Naive thymus-derived CD4-positive, alpha-beta T cell (primary cell): ENCODE measurements around the gene SLIT3. TPM values are rescaled to one million over a fixed set of nuclear protein-coding genes. Genes with fewer than 3 reads are reported as not detected.

Experiments used
- ATAC-seq: fragments of 150-1000 bp; cut with Tn5 transposase; 2 replicates; pipeline ENCODE4 v1.10.0; 2021; ENCODE audit warnings: mild to moderate bottlenecking, moderate library complexity
- CTCF ChIA-PET: fragments of 350-600 bp; sonication (Branson Sonifier 250); formaldehyde crosslinking; loops from one replicate; lab custom pipeline; 2021; ENCODE audit warnings: antibody characterized with exemption; lab: Charles Lee
- POLR2A ChIA-PET: fragments of 350-600 bp; sonication (Branson Sonifier 250); formaldehyde crosslinking; loops from one replicate; lab custom pipeline; 2021; ENCODE audit warnings: antibody characterized with exemption, inconsistent platforms; lab: Charles Lee
- DNase-seq, 9 donors: peaks; one replicate each; pipeline versions ENCODE4 v3.0.0 to v3.0.0-alpha.2; 2020 to 2022; ENCODE audit warnings: mixed read lengths in 1 of 9
- H3K27ac ChIP-seq: one replicate; pipeline ENCODE4 v1.7.0; 2013; ENCODE audit warnings: mild to moderate bottlenecking, low read depth, low read length, moderate library complexity
- H3K27me3 ChIP-seq, 2 donors: one replicate each; pipeline ENCODE4 v1.7.0; 2013; ENCODE audit warnings: low read length in 2 of 2, mild to moderate bottlenecking in 2 of 2, moderate library complexity in 2 of 2; ENCODE audit not compliant: control insufficient read depth in 2 of 2, insufficient read depth in 2 of 2
- H3K36me3 ChIP-seq, 3 experiments: 1 replicate in 2 of 3; 2 replicates in 1 of 3; pipeline ENCODE4 v1.7.0; 2013; ENCODE audit warnings: low read length in 3 of 3, mild to moderate bottlenecking in 3 of 3, moderate library complexity in 1 of 3; ENCODE audit not compliant: insufficient read depth in 3 of 3, control insufficient read depth in 2 of 3
- H3K4me1 ChIP-seq, 2 donors: one replicate each; pipeline ENCODE4 v1.7.0; 2013; ENCODE audit warnings: low read length in 2 of 2, mild to moderate bottlenecking in 2 of 2, moderate library complexity in 1 of 2; ENCODE audit not compliant: control insufficient read depth in 2 of 2, insufficient read depth in 2 of 2
- H3K4me3 ChIP-seq: 2 replicates; pipeline ENCODE4 v1.7.0; 2013; ENCODE audit warnings: mild to moderate bottlenecking, low read length
- H3K9me3 ChIP-seq, 3 experiments: 1 replicate in 2 of 3; 2 replicates in 1 of 3; pipeline ENCODE4 v1.7.0; 2013; ENCODE audit warnings: low read length in 3 of 3; ENCODE audit not compliant: control insufficient read depth in 2 of 3
- H3K27ac Mint-ChIP-seq, 9 donors: one replicate each; pipeline ENCODE4 v1.8.0; 2020 to 2022; ENCODE audit warnings: mixed read lengths in 9 of 9, mild to moderate bottlenecking in 8 of 9, moderate library complexity in 5 of 9, inconsistent platforms in 2 of 9
- H3K27me3 Mint-ChIP-seq, 5 donors: one replicate each; pipeline ENCODE4 v1.8.0; 2021 to 2022; ENCODE audit warnings: mixed read lengths in 5 of 5, mild to moderate bottlenecking in 1 of 5
- H3K36me3 Mint-ChIP-seq, 5 donors: one replicate each; pipeline ENCODE4 v1.8.0; 2020 to 2022; ENCODE audit warnings: mixed read lengths in 5 of 5, mild to moderate bottlenecking in 3 of 5, inconsistent platforms in 1 of 5
- H3K4me1 Mint-ChIP-seq, 7 donors: one replicate each; pipeline ENCODE4 v1.8.0; 2020 to 2022; ENCODE audit warnings: mixed read lengths in 7 of 7, mild to moderate bottlenecking in 3 of 7, inconsistent platforms in 1 of 7
- H3K4me3 Mint-ChIP-seq, 10 donors: one replicate each; pipeline ENCODE4 v1.8.0; 2020 to 2022; ENCODE audit warnings: mild to moderate bottlenecking in 10 of 10, mixed read lengths in 10 of 10, moderate library complexity in 6 of 10, inconsistent platforms in 2 of 10
- H3K9me3 Mint-ChIP-seq, 11 donors: one replicate each; pipeline ENCODE4 v1.8.0; 2020 to 2022; ENCODE audit warnings: mixed read lengths in 11 of 11, mild to moderate bottlenecking in 4 of 11, inconsistent platforms in 1 of 11, moderate library complexity in 1 of 11
- intact Hi-C, 2 donors: fragments of 100-400 bp; cut with micrococcal nuclease; formaldehyde crosslinking; loops; one replicate each; pipeline ENCODE4 v1.15.1; 2023
- polyA plus RNA-seq, 2 donors: library from polyadenylated mRNA; unstranded; fragments of 300-500 nt; fragmentation: Illumina TruSeq; gene quantifications; one replicate each; pipeline ENCODE4 v1.2.3, GENCODE V29; 2021
- total RNA-seq, 6 experiments: library from RNA in 5 of 6; stranded (reverse) in 5 of 6; gene quantifications; 1 replicate in 5 of 6; 2 replicates in 1 of 6; pipeline ENCODE4 v1.2.3 and lab custom pipeline; 2021 to 2026

Gene SLIT3
- total and polyA plus RNA-seq, 7 experiments from 2014 or later, result 0.34 TPM; not detected in 6

- Mint-ChIP-seq H3K4me1 (peaks cover 0 to 6% (median 0%) of the 10 kb centered on the region in 7 donors), H3K27ac (no peak overlapping the region), H3K4me3 (no peak overlapping the region), H3K9me3 (no peaks in the 10 kb centered on the region), H3K27me3 (no peaks in the 10 kb centered on the region), H3K36me3 (no peaks in the 10 kb centered on the region)
- H3K9me3 ChIP-seq, result no peaks in the 10 kb centered on the region
- H3K36me3 ChIP-seq, result no peaks in the 10 kb centered on the region
- no peaks in the 10 kb centered on the region for H3K4me1 ChIP-seq
- ChIA-PET CTCF (no interaction called here), POLR2A (no interaction called here)
- no peak overlapping the region for H3K4me3 ChIP-seq
- no peak for ATAC-seq
- intact Hi-C loops, result no loop called here
- DNase-seq, result no peak
- no peaks in the 10 kb centered on the region for H3K27me3 ChIP-seq
- no peak overlapping the region for H3K27ac ChIP-seq
Measured at GRCh38 chr5:168952196-168952595, 348.7 kb downstream of the SLIT3 start.

GRCh38 chr5:168951769-168952168 is 349.2 kb downstream of the SLIT3 start:
- no peaks in the 10 kb centered on the region for H3K9me3 ChIP-seq
- Mint-ChIP-seq H3K36me3 (no peaks in the 10 kb centered on the region), H3K9me3 (no peaks in the 10 kb centered on the region), H3K4me3 (no peak overlapping the region), H3K27ac (no peak overlapping the region), H3K27me3 (no peaks in the 10 kb centered on the region), H3K4me1 (peaks cover 0 to 6% (median 0%) of the 10 kb centered on the region in 7 donors)
- intact Hi-C loops, result no loop called here
- no peak overlapping the region for H3K4me3 ChIP-seq
- no peaks in the 10 kb centered on the region for H3K4me1 ChIP-seq
- DNase-seq, result no peak
- ATAC-seq, result no peak
- ChIA-PET POLR2A (no interaction called here), CTCF (no interaction called here)
- no peaks in the 10 kb centered on the region for H3K36me3 ChIP-seq
- H3K27me3 ChIP-seq, result no peaks in the 10 kb centered on the region
- no peak overlapping the region for H3K27ac ChIP-seq

- no peak overlapping the region for H3K27ac Mint-ChIP-seq
- no peaks in the 10 kb centered on the region for H3K36me3 Mint-ChIP-seq
- H3K27ac ChIP-seq, result no peak overlapping the region
- H3K9me3 Mint-ChIP-seq, result no peaks in the 10 kb centered on the region
- H3K9me3 ChIP-seq, result no peaks in the 10 kb centered on the region
- DNase-seq (no peak), ATAC-seq (no peak)
- no peaks in the 10 kb centered on the region for H3K27me3 Mint-ChIP-seq
- CTCF ChIA-PET, result no interaction called here
- H3K27me3 ChIP-seq, result no peaks in the 10 kb centered on the region
- intact Hi-C loops, result no loop called here
- no peaks in the 10 kb centered on the region for H3K4me1 ChIP-seq
- H3K4me3 Mint-ChIP-seq, result no peak overlapping the region
- H3K36me3 ChIP-seq, result no peaks in the 10 kb centered on the region
- POLR2A ChIA-PET, result no interaction called here
- peaks cover 0 to 6% (median 0%) of the 10 kb centered on the region in 7 donors for H3K4me1 Mint-ChIP-seq
- no peak overlapping the region for H3K4me3 ChIP-seq
Measured at GRCh38 chr5:168951356-168951755, 349.6 kb downstream of the SLIT3 start.

DNA sequence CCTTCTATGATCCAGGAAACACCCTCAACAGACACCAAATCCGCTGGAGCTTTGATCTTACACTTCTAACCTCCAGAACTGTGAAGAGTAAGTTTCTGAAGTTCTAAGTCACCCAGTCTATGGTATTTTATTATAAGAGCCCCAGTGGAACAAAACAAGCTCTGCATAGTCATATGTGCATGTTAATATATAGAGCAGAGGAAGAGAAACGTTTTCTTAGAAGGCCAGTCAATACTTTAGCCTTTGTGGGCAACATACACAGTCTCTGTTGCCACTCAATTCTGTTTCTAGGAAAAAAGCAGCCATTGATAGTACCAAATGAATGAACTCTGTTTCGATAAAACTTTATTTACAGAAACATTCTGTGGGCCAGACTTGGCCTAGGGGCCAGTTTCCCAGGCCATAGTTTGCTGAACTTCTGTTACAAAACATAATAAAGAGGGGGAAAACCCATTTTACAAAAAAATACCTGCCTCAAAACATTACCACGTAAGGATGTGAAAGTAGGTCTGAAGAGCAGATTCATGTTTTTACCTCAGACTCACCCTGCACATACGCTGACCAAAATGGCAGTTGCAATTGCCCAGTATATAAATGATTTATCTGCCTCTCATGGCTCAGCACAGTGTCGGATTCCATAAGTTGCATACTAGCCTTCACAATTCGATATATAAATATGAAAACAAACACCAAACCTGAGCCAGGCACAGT is 350.5 kb downstream of the SLIT3 start:
- H3K9me3 ChIP-seq, result no peaks in the 10 kb centered on the region
- H3K27me3 Mint-ChIP-seq, result no peaks in the 10 kb centered on the region
- H3K4me1 ChIP-seq, result no peaks in the 10 kb centered on the region
- H3K4me3 ChIP-seq, result no peak overlapping the region
- ChIA-PET POLR2A (no interaction called here), CTCF (no interaction called here)
- H3K4me3 Mint-ChIP-seq, result no peak overlapping the region
- H3K36me3 ChIP-seq, result no peaks in the 10 kb centered on the region
- H3K4me1 Mint-ChIP-seq, result peaks cover 0 to 6% (median 0%) of the 10 kb centered on the region in 7 donors
- no peaks in the 10 kb centered on the region for H3K9me3 Mint-ChIP-seq
- no peaks in the 10 kb centered on the region for H3K36me3 Mint-ChIP-seq
- ATAC-seq (no peak), DNase-seq (no peak)
- intact Hi-C loops, result no loop called here
- H3K27ac ChIP-seq, result no peak overlapping the region
- H3K27ac Mint-ChIP-seq, result no peak overlapping the region
- no peaks in the 10 kb centered on the region for H3K27me3 ChIP-seq

DNA sequence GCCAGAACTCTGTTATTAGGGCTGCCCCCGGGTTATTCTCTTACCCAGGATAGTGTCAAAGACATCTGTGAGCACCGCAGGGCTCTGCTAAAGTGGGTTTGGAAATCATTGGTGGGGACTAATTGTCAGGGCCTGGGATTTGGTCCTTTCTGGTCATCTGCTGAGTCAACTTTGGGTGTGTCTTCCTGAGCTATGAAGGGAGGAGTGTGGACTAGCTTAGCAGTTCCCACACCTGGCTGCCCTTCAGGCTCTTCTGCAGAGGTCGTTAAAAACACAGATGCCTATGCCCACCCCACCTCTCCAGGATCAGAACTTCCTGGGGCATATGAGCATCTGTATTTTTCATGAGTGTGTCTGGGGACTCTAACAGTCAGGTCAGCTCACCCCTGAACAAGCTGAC is 352.2 kb downstream of the SLIT3 start:
- ChIA-PET CTCF (no interaction called here), POLR2A (no interaction called here)
- H3K27ac ChIP-seq, result no peak overlapping the region
- H3K27me3 ChIP-seq, result no peaks in the 10 kb centered on the region
- Mint-ChIP-seq H3K27ac (no peak overlapping the region), H3K9me3 (no peaks in the 10 kb centered on the region), H3K36me3 (no peaks in the 10 kb centered on the region), H3K27me3 (peaks cover 0 to 3% (median 0%) of the 10 kb centered on the region in 5 donors), H3K4me3 (no peak overlapping the region), H3K4me1 (peaks cover 0 to 6% (median 0%) of the 10 kb centered on the region in 7 donors)
- intact Hi-C loops, result no loop called here
- no peaks in the 10 kb centered on the region for H3K9me3 ChIP-seq
- no peaks in the 10 kb centered on the region for H3K4me1 ChIP-seq
- DNase-seq (no peak), ATAC-seq (no peak)
- H3K36me3 ChIP-seq, result no peaks in the 10 kb centered on the region
- H3K4me3 ChIP-seq, result no peak overlapping the region

- ChIA-PET POLR2A (no interaction called here), CTCF (no interaction called here)
- Mint-ChIP-seq H3K27ac (no peak overlapping the region), H3K27me3 (peaks cover 0 to 6% (median 0%) of the 10 kb centered on the region in 5 donors), H3K9me3 (no peaks in the 10 kb centered on the region), H3K36me3 (no peaks in the 10 kb centered on the region), H3K4me1 (peaks cover 0 to 6% (median 0%) of the 10 kb centered on the region in 7 donors), H3K4me3 (no peak overlapping the region)
- intact Hi-C loops, result loop anchor here in 1 of 2 donors (1.0 kb wide), 1 partner anchor 634 kb away; no protein-coding TSS in a partner anchor
- H3K27ac ChIP-seq, result no peak overlapping the region
- no peaks in the 10 kb centered on the region for H3K4me1 ChIP-seq
- peak; percentile 27 for ATAC-seq
- no peak overlapping the region for H3K4me3 ChIP-seq
- no peaks in the 10 kb centered on the region for H3K36me3 ChIP-seq
- DNase-seq, result peak in 3 of 9 donors; percentile 4 to 40 (median 9)
- no peaks in the 10 kb centered on the region for H3K9me3 ChIP-seq
- H3K27me3 ChIP-seq, result no peaks in the 10 kb centered on the region
Measured at GRCh38 chr5:168947212-168947868, 353.6 kb downstream of the SLIT3 start.

DNA sequence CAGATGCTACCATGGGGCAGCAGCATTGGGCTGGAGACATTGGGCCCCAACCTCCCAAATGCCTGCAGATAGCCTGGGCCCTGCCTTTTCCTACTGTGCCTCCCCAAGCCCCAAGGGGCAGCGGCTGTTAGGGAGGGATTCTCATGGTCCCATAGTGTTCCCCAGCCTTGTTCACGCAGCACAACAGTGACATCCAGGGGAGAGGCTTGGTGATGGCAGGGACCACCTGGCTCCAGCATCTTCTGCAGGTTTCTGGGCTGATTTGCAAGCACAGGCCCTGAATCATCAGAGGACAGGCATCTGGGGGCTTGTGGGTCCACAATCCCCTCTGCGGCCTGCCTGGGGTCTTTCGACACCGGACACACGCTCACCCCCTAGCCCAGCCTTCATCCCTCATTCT is 354.6 kb downstream of the SLIT3 start:
- H3K4me1 ChIP-seq, result no peaks in the 10 kb centered on the region
- Mint-ChIP-seq H3K9me3 (no peaks in the 10 kb centered on the region), H3K27me3 (peaks cover 0 to 6% (median 0%) of the 10 kb centered on the region in 5 donors), H3K27ac (no peak overlapping the region), H3K4me3 (no peak overlapping the region), H3K36me3 (no peaks in the 10 kb centered on the region), H3K4me1 (peaks cover 0 to 6% (median 0%) of the 10 kb centered on the region in 7 donors)
- H3K4me3 ChIP-seq, result no peak overlapping the region
- no peak for ATAC-seq
- H3K9me3 ChIP-seq, result no peaks in the 10 kb centered on the region
- ChIA-PET CTCF (no interaction called here), POLR2A (no interaction called here)
- no peaks in the 10 kb centered on the region for H3K27me3 ChIP-seq
- intact Hi-C loops, result no loop called here
- no peak for DNase-seq
- no peak overlapping the region for H3K27ac ChIP-seq
- no peaks in the 10 kb centered on the region for H3K36me3 ChIP-seq
